ENCODE measurements around the gene INSYN2B.

The INSYN2B gene

DNA sequence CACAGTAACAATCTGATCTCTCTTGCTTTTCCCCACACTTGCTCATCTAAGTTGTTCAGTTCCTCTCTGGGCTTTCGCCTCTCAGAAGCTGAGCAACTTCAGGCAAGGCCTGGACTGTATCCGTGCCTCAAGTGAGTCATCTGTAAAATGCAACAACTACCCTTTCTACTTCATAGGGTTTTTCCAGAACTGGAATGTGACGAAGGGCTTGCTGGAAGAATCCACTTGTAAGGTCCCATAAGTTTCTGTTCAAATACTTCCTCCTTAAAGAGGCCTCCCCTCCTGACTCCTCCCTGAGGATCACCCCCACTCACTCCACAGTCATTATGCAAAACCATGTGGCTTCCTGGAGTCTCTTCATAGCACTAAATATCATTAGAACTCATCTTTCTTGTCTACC lies 17.5 kb upstream of the INSYN2B start:
- no CpG with 5 or more reads among the region's 3 CpGs for WGBS, 2 donors (ENCODE audit: extremely low coverage in 2 of 2, insufficient read length in 2 of 2, insufficient replicate concordance in 1 of 2)
- no peak overlapping the region for H2BK15ac ChIP-seq (ENCODE audit: low read length)
- H3K9me3 ChIP-seq (replicated peaks in 1 of 2; ENCODE audit: control insufficient read depth in 2 of 2, insufficient read depth in 1 of 2, low read depth in 1 of 2, low read length in 2 of 2): no peaks in the 10 kb centered on the region

DNA sequence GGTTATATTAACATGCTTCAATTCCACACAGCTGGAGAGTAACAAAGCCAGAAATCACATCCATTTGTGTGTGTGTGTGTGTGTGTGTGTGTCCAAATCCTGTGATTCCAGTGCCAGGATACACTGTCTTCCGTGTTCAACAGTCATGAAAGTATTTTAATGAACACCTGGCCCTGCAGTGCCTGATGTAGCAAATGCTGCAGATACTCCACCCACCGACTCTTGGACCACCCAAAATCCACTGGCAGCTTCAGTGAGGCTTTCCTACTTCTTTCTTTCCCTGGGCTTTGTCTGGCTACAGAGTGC lies 13.1 kb upstream of the INSYN2B start:
- Histone ChIP-seq H2BK5ac (ENCODE audit: low read length) (no peak overlapping the region), H3K9me3 (replicated peaks in 1 of 2; ENCODE audit: control insufficient read depth in 2 of 2, insufficient read depth in 1 of 2, low read depth in 1 of 2, low read length in 2 of 2) (no peaks in the 10 kb centered on the region), H3K4ac (ENCODE audit: low read length) (no peak overlapping the region), H3K79me1 (ENCODE audit: low read depth, low read length) (no peaks in the 10 kb centered on the region), H2BK120ac (ENCODE audit: low read depth, low read length) (no peak overlapping the region), H3K27me3 (ENCODE audit: control insufficient read depth in 3 of 3, insufficient read depth in 3 of 3, low read depth in 1 of 3, low read length in 3 of 3) (no peaks in the 10 kb centered on the region), H3K36me3 (replicated peaks in 1 of 2; ENCODE audit: control insufficient read depth in 2 of 2, insufficient read depth in 2 of 2, low read length in 2 of 2) (no peaks in the 10 kb centered on the region), H3K4me3 (ENCODE audit: low read length in 2 of 2) (no peak overlapping the region), H3K4me1 (ENCODE audit: control insufficient read depth in 2 of 2, insufficient read depth in 1 of 2, low read depth in 1 of 2, low read length in 2 of 2) (no peaks in the 10 kb centered on the region), H3K9ac (ENCODE audit: low read depth, low read length, poor library complexity) (no peak overlapping the region), H4K8ac (ENCODE audit: low read depth, low read length) (no peak overlapping the region), H2AK5ac (ENCODE audit: low read depth, low read length) (no peak overlapping the region), H4K91ac (ENCODE audit: low read depth, low read length, poor library complexity) (no peak overlapping the region), H3K27ac (replicated peaks; ENCODE audit: low read length) (no peak overlapping the region), H3K4me2 (ENCODE audit: insufficient read depth, low read length, poor library complexity, severe bottlenecking) (no peak overlapping the region), H2AFZ (ENCODE audit: low read length) (no peak overlapping the region), H3K23ac (ENCODE audit: low read depth, low read length, poor library complexity) (no peak overlapping the region), H2BK12ac (ENCODE audit: low read length) (no peak overlapping the region), H3K14ac (ENCODE audit: low read length) (no peak overlapping the region), H3K18ac (ENCODE audit: low read length) (no peak overlapping the region), H2BK15ac (ENCODE audit: low read length) (no peak overlapping the region)
- WGBS, 2 donors (ENCODE audit: extremely low coverage in 2 of 2, insufficient read length in 2 of 2, insufficient replicate concordance in 1 of 2): no CpG with 5 or more reads among the region's 2 CpGs
- DNase-seq (ENCODE audit: low spot score): no peak

More for the DNA sequence above, 17.5 kb upstream of the INSYN2B start:
- no peak for DNase-seq (ENCODE audit: low spot score)
- no peaks in the 10 kb centered on the region for H3K27me3 ChIP-seq (ENCODE audit: control insufficient read depth in 3 of 3, insufficient read depth in 3 of 3, low read depth in 1 of 3, low read length in 3 of 3)
- H3K18ac ChIP-seq (ENCODE audit: low read length): no peak overlapping the region
- no peak overlapping the region for H3K27ac ChIP-seq (replicated peaks; ENCODE audit: low read length)
- no peak overlapping the region for H3K4me3 ChIP-seq (ENCODE audit: low read length in 2 of 2)
- H3K9ac ChIP-seq (ENCODE audit: low read depth, low read length, poor library complexity): no peak overlapping the region
- no peaks in the 10 kb centered on the region for H3K79me1 ChIP-seq (ENCODE audit: low read depth, low read length)
- no peak overlapping the region for H2AFZ ChIP-seq (ENCODE audit: low read length)
- H2BK12ac ChIP-seq (ENCODE audit: low read length): no peak overlapping the region
- H3K23ac ChIP-seq (ENCODE audit: low read depth, low read length, poor library complexity): no peak overlapping the region
- no peak overlapping the region for H2BK5ac ChIP-seq (ENCODE audit: low read length)
- H4K8ac ChIP-seq (ENCODE audit: low read depth, low read length): no peak overlapping the region
- no peak overlapping the region for H2AK5ac ChIP-seq (ENCODE audit: low read depth, low read length)
- H3K4me1 ChIP-seq (ENCODE audit: control insufficient read depth in 2 of 2, insufficient read depth in 1 of 2, low read depth in 1 of 2, low read length in 2 of 2): no peaks in the 10 kb centered on the region
- H4K91ac ChIP-seq (ENCODE audit: low read depth, low read length, poor library complexity): no peak overlapping the region
- H2BK120ac ChIP-seq (ENCODE audit: low read depth, low read length): no peak overlapping the region
- H3K4me2 ChIP-seq (ENCODE audit: insufficient read depth, low read length, poor library complexity, severe bottlenecking): no peak overlapping the region
- H3K4ac ChIP-seq (ENCODE audit: low read length): no peak overlapping the region
- H3K36me3 ChIP-seq (replicated peaks in 1 of 2; ENCODE audit: control insufficient read depth in 2 of 2, insufficient read depth in 2 of 2, low read length in 2 of 2): no peaks in the 10 kb centered on the region
- H3K14ac ChIP-seq (ENCODE audit: low read length): no peak overlapping the region

DNA sequence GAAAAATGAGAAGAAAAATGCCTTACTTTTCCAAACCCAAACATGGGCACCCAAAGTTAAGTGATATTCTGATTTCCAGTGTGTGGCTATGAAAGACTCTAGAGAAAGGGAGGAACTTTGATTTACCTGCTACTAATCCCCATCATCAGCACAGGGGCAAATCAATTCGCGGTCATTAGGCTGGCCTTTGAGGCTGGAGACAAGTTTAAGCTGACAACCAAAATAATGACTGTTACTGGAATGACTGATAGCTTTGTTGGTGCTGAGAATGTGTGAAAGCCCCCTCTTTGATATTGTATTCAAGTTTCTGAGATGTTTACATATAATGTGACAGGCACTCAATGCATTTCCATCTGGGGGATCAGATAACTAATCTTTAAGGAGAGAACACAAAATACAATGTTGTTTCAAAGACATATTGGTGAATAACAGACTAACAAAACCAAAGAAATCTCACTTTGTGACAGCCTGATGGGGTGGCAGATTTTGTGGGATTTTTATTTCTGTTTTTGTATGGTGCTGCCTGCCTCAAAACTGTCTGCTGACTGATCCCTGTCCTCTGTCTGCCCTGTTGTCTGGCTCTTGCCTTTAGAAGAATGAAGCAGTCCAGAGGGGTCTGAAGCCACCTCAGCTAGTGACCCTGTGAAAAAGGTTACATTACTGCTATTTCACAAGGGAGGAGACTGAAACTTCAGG lies 12.6 kb upstream of the INSYN2B start:
- no peaks in the 10 kb centered on the region for H3K4me1 ChIP-seq (ENCODE audit: control insufficient read depth in 2 of 2, insufficient read depth in 1 of 2, low read depth in 1 of 2, low read length in 2 of 2)

DNA sequence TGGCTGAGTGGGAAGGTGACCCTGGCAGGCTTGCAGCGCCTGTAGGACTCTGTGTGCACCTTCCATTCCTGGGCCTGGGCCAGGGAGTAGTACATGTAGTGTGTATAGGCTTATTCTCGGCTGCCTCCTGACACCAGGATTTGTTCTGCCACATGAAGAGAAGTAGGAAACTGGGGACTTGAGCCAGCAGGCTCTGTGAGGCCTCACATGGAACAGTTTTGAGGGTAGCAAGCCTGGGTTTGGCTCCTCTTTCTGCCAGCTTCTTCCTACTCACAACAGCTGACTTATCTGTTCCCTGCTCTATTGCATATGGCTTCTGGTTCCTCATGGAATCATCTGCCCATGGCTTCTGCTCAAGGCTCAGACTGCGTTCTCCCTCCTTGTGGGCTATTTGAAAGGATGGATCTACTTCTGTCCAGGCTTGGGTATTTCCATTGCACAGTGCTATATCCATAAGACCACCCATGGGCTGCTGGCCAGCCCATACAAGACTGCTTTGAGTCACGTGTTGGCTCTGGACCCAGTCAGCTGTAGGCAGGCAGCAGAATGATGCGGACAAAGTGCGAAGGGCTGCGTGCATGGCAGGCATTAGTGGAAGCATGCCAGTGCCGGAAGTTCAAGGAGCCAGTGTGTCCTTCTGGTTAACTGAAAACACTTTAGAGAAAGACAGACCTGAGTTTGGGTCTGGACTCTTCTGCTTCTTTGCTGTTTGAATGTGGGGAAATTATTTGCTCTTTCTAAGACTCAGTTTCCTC lies 11.0 kb upstream of the INSYN2B start:
- Histone ChIP-seq H2AK5ac (ENCODE audit: low read depth, low read length) (no peak overlapping the region), H3K79me1 (ENCODE audit: low read depth, low read length) (no peaks in the 10 kb centered on the region), H4K91ac (ENCODE audit: low read depth, low read length, poor library complexity) (no peak overlapping the region), H3K4ac (ENCODE audit: low read length) (no peak overlapping the region), H2BK5ac (ENCODE audit: low read length) (no peak overlapping the region), H3K9ac (ENCODE audit: low read depth, low read length, poor library complexity) (no peak overlapping the region), H4K8ac (ENCODE audit: low read depth, low read length) (no peak overlapping the region), H3K9me3 (replicated peaks in 1 of 2; ENCODE audit: control insufficient read depth in 2 of 2, insufficient read depth in 1 of 2, low read depth in 1 of 2, low read length in 2 of 2) (no peaks in the 10 kb centered on the region), H3K18ac (ENCODE audit: low read length) (no peak overlapping the region), H3K4me2 (ENCODE audit: insufficient read depth, low read length, poor library complexity, severe bottlenecking) (no peak overlapping the region), H2BK120ac (ENCODE audit: low read depth, low read length) (no peak overlapping the region), H3K27ac (replicated peaks; ENCODE audit: low read length) (no peak overlapping the region), H3K4me1 (ENCODE audit: control insufficient read depth in 2 of 2, insufficient read depth in 1 of 2, low read depth in 1 of 2, low read length in 2 of 2) (no peaks in the 10 kb centered on the region), H3K36me3 (replicated peaks in 1 of 2; ENCODE audit: control insufficient read depth in 2 of 2, insufficient read depth in 2 of 2, low read length in 2 of 2) (no peaks in the 10 kb centered on the region), H3K14ac (ENCODE audit: low read length) (no peak overlapping the region), H2AFZ (ENCODE audit: low read length) (no peak overlapping the region), H3K23ac (ENCODE audit: low read depth, low read length, poor library complexity) (no peak overlapping the region), H3K4me3 (ENCODE audit: low read length in 2 of 2) (no peak overlapping the region), H2BK15ac (ENCODE audit: low read length) (no peak overlapping the region), H2BK12ac (ENCODE audit: low read length) (no peak overlapping the region), H3K27me3 (ENCODE audit: control insufficient read depth in 3 of 3, insufficient read depth in 3 of 3, low read depth in 1 of 3, low read length in 3 of 3) (no peaks in the 10 kb centered on the region)
- no CpG with 5 or more reads among the region's 8 CpGs for WGBS, 2 donors (ENCODE audit: extremely low coverage in 2 of 2, insufficient read length in 2 of 2, insufficient replicate concordance in 1 of 2)
- no peak for DNase-seq (ENCODE audit: low spot score)

More for the DNA sequence above, 12.6 kb upstream of the INSYN2B start:
- Histone ChIP-seq H3K27me3 (ENCODE audit: control insufficient read depth in 3 of 3, insufficient read depth in 3 of 3, low read depth in 1 of 3, low read length in 3 of 3) (no peaks in the 10 kb centered on the region), H3K14ac (ENCODE audit: low read length) (no peak overlapping the region), H2AK5ac (ENCODE audit: low read depth, low read length) (no peak overlapping the region), H3K18ac (ENCODE audit: low read length) (no peak overlapping the region), H2BK12ac (ENCODE audit: low read length) (no peak overlapping the region), H3K9ac (ENCODE audit: low read depth, low read length, poor library complexity) (no peak overlapping the region), H3K4me2 (ENCODE audit: insufficient read depth, low read length, poor library complexity, severe bottlenecking) (no peak overlapping the region), H2BK15ac (ENCODE audit: low read length) (no peak overlapping the region), H3K4me3 (ENCODE audit: low read length in 2 of 2) (no peak overlapping the region), H3K4ac (ENCODE audit: low read length) (no peak overlapping the region), H4K8ac (ENCODE audit: low read depth, low read length) (no peak overlapping the region), H3K23ac (ENCODE audit: low read depth, low read length, poor library complexity) (no peak overlapping the region), H4K91ac (ENCODE audit: low read depth, low read length, poor library complexity) (no peak overlapping the region), H3K9me3 (replicated peaks in 1 of 2; ENCODE audit: control insufficient read depth in 2 of 2, insufficient read depth in 1 of 2, low read depth in 1 of 2, low read length in 2 of 2) (no peaks in the 10 kb centered on the region), H2BK120ac (ENCODE audit: low read depth, low read length) (no peak overlapping the region), H3K79me1 (ENCODE audit: low read depth, low read length) (no peaks in the 10 kb centered on the region), H2AFZ (ENCODE audit: low read length) (no peak overlapping the region), H3K27ac (replicated peaks; ENCODE audit: low read length) (no peak overlapping the region), H3K36me3 (replicated peaks in 1 of 2; ENCODE audit: control insufficient read depth in 2 of 2, insufficient read depth in 2 of 2, low read length in 2 of 2) (no peaks in the 10 kb centered on the region), H2BK5ac (ENCODE audit: low read length) (no peak overlapping the region)
- no CpG with 5 or more reads among the region's 2 CpGs for WGBS, 2 donors (ENCODE audit: extremely low coverage in 2 of 2, insufficient read length in 2 of 2, insufficient replicate concordance in 1 of 2)
- no peak for DNase-seq (ENCODE audit: low spot score)

Data from neuronal stem cell (in vitro differentiated cells).